Fibroblast of lung (primary cell): ENCODE data around the gene GREB1. TPM values are rescaled to one million over a fixed set of nuclear protein-coding genes. Genes with fewer than 3 reads are reported as not detected.

ENCODE experiments used
- DNase-seq, 2 donors: peaks; one replicate each; pipeline versions ENCODE4 v3.0.0 to v3.0.0-alpha.2; 2010; ENCODE audit warnings: low read depth in 2 of 2
- H2AFZ ChIP-seq: 2 replicates; pipeline ENCODE4 v1.5.1; 2012; ENCODE audit warnings: low read length, control low read depth, inconsistent platforms
- H3K27ac ChIP-seq: 2 replicates; pipeline ENCODE4 v1.5.1; 2011; ENCODE audit warnings: low read length, control low read depth; ENCODE audit not compliant: insufficient read depth
- H3K27me3 ChIP-seq: 2 replicates; pipeline ENCODE4 v1.5.1; 2011; ENCODE audit warnings: mild to moderate bottlenecking, low read length; ENCODE audit not compliant: control insufficient read depth, insufficient read depth
- H3K36me3 ChIP-seq: 2 replicates; pipeline ENCODE4 v1.5.1; 2011; ENCODE audit warnings: low read length; ENCODE audit not compliant: control insufficient read depth, insufficient read depth
- H3K4me1 ChIP-seq: 2 replicates; pipeline ENCODE4 v1.5.1; 2011; ENCODE audit warnings: low read length; ENCODE audit not compliant: control insufficient read depth, insufficient read depth; ENCODE audit errors: extremely low read depth
- H3K4me2 ChIP-seq: 2 replicates; pipeline ENCODE4 v1.5.1; 2011; ENCODE audit warnings: low read length, control low read depth; ENCODE audit not compliant: insufficient read depth; ENCODE audit errors: extremely low read depth
- H3K4me3 ChIP-seq, 4 experiments: fragments of 200-600 bp in 1 of 4; sonication (generic) in 1 of 4; replicated peaks in 1 of 4; 2 replicates each; pipeline ENCODE4 v1.5.1; 2011 to 2016; ENCODE audit warnings: low read length in 4 of 4, low read depth in 3 of 4, mild to moderate bottlenecking in 3 of 4, control low read depth in 2 of 4, inconsistent platforms in 1 of 4, mixed read lengths in 1 of 4; ENCODE audit not compliant: insufficient read depth in 1 of 4; ENCODE audit errors: control extremely low read depth in 1 of 4
- H3K79me2 ChIP-seq: 2 replicates; pipeline ENCODE4 v1.5.1; 2012; ENCODE audit warnings: mild to moderate bottlenecking, low read length, inconsistent platforms; ENCODE audit not compliant: control insufficient read depth, insufficient read depth
- H3K9ac ChIP-seq: 2 replicates; pipeline ENCODE4 v1.5.1; 2011; ENCODE audit warnings: mild to moderate bottlenecking, low read length, control low read depth; ENCODE audit not compliant: insufficient read depth
- H3K9me3 ChIP-seq: 2 replicates; pipeline ENCODE4 v1.5.1; 2012; ENCODE audit warnings: low read depth, low read length; ENCODE audit not compliant: control insufficient read depth, insufficient read depth
- H4K20me1 ChIP-seq: 2 replicates; pipeline ENCODE4 v1.5.1; 2011; ENCODE audit warnings: low read length; ENCODE audit not compliant: control insufficient read depth, insufficient read depth; ENCODE audit errors: extremely low read depth
- CTCF ChIP-seq, 2 donors: IDR thresholded peaks in 1 of 2; conservative IDR thresholded peaks in 1 of 2; 1 replicate in 1 of 2; 2 replicates in 1 of 2; pipeline ENCODE4 v1.5.1; 2011 to 2012; ENCODE audit warnings: low read length in 2 of 2, control low read depth in 1 of 2, inconsistent platforms in 1 of 2, low read depth in 1 of 2, mild to moderate bottlenecking in 1 of 2
- EZH2 ChIP-seq: IDR thresholded peaks from 2 replicates; pipeline ENCODE4 v1.5.1; 2012; ENCODE audit warnings: low read length, control low read depth, mild to moderate bottlenecking; ENCODE audit errors: missing control alignments
- polyA plus RNA-seq, 2 donors: library from polyadenylated mRNA; depleted of rRNA in 1 of 2; stranded (reverse) in 1 of 2; unstranded in 1 of 2; fragments of >200 nt; gene quantifications; 2 replicates each; pipeline ENCODE4 v1.2.1, GENCODE V29; 2011 to 2012; ENCODE audit warnings: missing spikeins in 1 of 2
- total RNA-seq: library from RNA; depleted of rRNA; stranded (reverse); fragments of >200 nt; gene quantifications from 2 replicates; pipeline ENCODE4 v1.2.1, GENCODE V29; 2014

The GREB1 gene
- total and polyA plus RNA-seq, 2 donors (not counting 1 experiment from before 2014, with no cell fraction given), result 0.06 to 2.0 TPM

- Histone ChIP-seq H3K4me3 (no peak overlapping the region), H3K9ac (no peak overlapping the region), H3K9me3 (no peaks in the 10 kb centered on the region), H4K20me1 (no peaks in the 10 kb centered on the region), H3K4me1 (peaks cover 17% of the 10 kb centered on the region), H3K27ac (no peak overlapping the region), H2AFZ (no peak overlapping the region), H3K27me3 (no peaks in the 10 kb centered on the region), H3K4me2 (no peak overlapping the region), H3K36me3 (no peaks in the 10 kb centered on the region), H3K79me2 (no peaks in the 10 kb centered on the region)
- DNase-seq, result no peak
- no peak for TF ChIP-seq EZH2
Measured at GRCh38 chr2:11683966-11684365, 150.1 kb downstream of the GREB1 start.

- H3K27me3 ChIP-seq, result no peaks in the 10 kb centered on the region
- peaks cover 14% of the 10 kb centered on the region for H3K4me1 ChIP-seq
- no peaks in the 10 kb centered on the region for H4K20me1 ChIP-seq
- H3K27ac ChIP-seq, result no peak overlapping the region
- no peak for DNase-seq
- no peak overlapping the region for H3K4me2 ChIP-seq
- H3K36me3 ChIP-seq, result no peaks in the 10 kb centered on the region
- H3K4me3 ChIP-seq, result no peak overlapping the region
- H2AFZ ChIP-seq, result no peak overlapping the region
- no peak overlapping the region for H3K9ac ChIP-seq
- no peaks in the 10 kb centered on the region for H3K9me3 ChIP-seq
- H3K79me2 ChIP-seq, result no peaks in the 10 kb centered on the region
- TF ChIP-seq EZH2 (no peak), CTCF (conservative IDR thresholded peaks at IDR 0.05 in 1 of 2, IDR thresholded peaks at IDR 0.05 in 1 of 2; ENCODE audit: low read depth in 1 of 2, low read length in 2 of 2) (no peak)
Measured at GRCh38 chr2:11684894-11685460, 151.1 kb downstream of the GREB1 start.

GRCh38 chr2:11685906-11686470 lies 152.1 kb downstream of the GREB1 start:
- H3K9me3 ChIP-seq, result no peaks in the 10 kb centered on the region
- H3K36me3 ChIP-seq, result no peaks in the 10 kb centered on the region
- H3K79me2 ChIP-seq, result no peaks in the 10 kb centered on the region
- TF ChIP-seq CTCF (conservative IDR thresholded peaks at IDR 0.05 in 1 of 2, IDR thresholded peaks at IDR 0.05 in 1 of 2; ENCODE audit: low read depth in 1 of 2, low read length in 2 of 2), result no peak
- no peak for TF ChIP-seq EZH2
- H3K27me3 ChIP-seq, result no peaks in the 10 kb centered on the region
- H3K4me2 ChIP-seq, result no peak overlapping the region
- peaks cover 4% of the 10 kb centered on the region for H3K4me1 ChIP-seq
- H3K4me3 ChIP-seq, result no peak overlapping the region
- H2AFZ ChIP-seq, result no peak overlapping the region
- H3K27ac ChIP-seq, result no peak overlapping the region
- no peak for DNase-seq
- no peaks in the 10 kb centered on the region for H4K20me1 ChIP-seq
- H3K9ac ChIP-seq, result no peak overlapping the region
